ENCODE data around the gene SH3BGR. TPM values are rescaled to one million over a fixed set of nuclear protein-coding genes. Genes with fewer than 3 reads are reported as not detected.

The SH3BGR gene
- polyA plus RNA-seq, 5 donors, result 0.77 to 5.3 (median 3.4) TPM

DNA sequence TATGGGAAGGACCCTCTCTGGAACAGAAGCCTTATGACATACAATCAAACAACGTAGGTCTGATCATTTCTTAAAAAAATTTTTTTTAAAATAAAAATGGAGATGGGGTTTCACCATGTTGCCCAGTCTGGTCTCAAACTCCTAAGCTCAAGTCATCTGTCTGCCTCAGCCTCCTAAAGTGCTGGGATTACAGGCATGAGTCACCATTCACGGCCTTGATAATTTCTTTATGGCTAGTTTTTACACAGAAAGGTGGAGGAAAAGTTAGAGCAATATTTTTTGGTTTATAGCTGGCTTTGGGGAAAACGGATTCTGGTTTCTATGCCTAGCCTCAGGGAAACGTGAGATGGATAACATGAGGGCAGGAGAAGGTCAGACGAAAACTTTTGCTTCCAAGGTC, 91.0 kb downstream of the SH3BGR start:
- no peak for DNase-seq

DNA sequence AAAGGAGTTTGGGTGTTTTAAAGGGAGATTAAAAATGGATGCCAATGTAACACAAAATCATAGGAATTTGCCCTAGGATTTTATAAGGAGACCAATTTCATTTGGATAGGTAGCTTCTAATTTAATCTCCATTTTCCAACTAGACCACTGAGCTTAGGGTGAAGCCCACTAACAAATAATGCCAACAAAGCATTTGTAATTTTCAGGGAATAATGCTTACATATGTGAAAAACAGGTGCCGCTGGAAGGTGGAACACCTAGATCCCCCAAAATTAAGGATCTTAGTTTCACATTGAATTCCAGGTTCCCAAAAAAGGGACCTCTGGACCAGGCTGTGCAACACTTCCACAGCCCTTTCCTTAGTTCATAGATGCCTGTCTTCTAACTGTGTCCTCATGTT, 94.8 kb downstream of the SH3BGR start:
- no peak for DNase-seq

DNA sequence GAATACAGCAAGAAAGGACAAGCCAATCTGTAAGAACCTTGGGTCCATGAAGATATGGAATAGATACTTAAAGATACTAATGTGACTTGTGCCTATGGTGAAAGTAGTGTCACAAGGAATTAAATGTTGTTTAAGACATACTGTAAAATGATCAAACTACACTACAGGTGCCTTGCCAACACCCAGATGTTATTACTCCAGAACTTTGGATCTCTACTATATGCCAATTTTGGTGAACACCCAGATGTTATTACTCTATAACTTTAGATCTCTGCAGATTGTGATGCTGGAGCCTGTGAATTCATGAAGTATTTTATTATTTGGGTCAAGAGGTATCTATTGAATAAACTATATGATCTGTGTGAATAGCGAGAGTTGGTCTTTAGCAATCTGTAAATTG, 101.1 kb downstream of the SH3BGR start:
- DNase-seq, result no peak

DNA sequence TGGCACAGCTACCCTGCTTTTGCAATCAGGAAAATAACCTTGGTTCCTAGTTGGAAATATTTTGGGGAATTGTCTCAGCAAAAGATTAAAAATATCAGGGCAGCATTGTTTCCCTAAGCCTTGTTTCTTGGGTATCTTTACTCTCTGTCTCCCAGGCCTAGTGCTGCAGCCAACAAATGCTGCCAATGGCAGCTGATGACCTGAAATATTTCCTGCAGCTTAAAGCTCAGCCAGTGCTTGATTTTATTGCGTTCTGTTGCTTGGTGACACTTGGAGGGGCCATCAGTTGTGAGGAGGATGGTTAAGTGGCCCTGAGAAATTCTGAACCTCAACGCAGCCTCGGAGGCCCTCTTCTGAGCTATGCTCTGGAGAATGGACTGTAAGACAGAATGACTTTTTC, 101.6 kb downstream of the SH3BGR start:
- no peak for DNase-seq

DNA sequence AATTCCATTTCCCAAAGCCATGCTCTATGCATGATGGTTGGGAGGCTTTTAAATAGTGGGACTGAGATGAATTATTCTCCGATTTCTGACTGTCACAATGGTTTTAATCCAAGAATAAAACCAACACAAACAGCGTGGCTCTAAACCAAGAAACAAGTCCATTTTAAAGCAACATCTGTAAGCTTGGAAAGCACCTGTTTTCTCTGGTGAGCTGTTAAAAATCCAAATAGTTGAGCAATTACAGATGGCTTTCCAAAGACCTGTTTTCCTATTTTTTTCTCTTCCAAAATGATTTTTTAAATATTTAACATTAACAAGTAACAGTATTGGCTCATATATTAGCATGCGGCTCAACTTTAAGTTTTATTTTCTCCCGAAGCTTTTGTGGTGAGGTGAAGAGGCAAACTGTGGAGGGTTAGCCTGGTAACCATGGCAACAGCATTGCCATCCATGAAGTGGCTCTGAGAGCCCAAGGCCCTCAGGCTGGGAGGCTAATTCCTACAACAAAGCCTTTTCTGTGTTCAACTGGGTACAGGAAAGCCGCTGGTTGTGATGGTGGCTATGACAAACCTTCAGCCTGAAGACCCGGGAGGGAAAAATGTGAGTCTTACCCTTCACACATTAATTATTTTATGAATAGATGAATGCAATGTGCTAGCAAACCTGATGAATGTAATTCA, 104.3 kb downstream of the SH3BGR start:
- DNase-seq, result peak; percentile 12 to 26

DNA sequence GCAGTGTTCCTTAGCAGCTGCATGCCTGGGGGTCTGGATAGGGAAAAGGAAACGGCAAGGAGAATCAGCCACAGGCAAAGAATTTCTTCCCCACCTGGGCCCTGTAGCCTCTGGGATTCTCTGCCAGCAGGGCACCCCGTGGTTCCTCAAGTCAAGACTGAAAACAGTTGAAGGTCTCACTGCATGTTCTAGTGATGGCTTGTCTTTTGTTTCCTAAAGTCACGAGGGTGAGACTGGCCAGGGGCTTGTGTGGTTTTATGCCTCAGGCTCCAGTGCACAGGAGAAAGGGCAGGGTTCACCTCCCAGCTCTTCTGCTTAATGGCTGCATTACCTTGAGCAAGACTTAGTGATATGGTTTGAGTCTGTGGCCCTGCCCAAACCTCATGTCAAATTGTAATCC, 107.7 kb downstream of the SH3BGR start:
- no peak for DNase-seq

DNA sequence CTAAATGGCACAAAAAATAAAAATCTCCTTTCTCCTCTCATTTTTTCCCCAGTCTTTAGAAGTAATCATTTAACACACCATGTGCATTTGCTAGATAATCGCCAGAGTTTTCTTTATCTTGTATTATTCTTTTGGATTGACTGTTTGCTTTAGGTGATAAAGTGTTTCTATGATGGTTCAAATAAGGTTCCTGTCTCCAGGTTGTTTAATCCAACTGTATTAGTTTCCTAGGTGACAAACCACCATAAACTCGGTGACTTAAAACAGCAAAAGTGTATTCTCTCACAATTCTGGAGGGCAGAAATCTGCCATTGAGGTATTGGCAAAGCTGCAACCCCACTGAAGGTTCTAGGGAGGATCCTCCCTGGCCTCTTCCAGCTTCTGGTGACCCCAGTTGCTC, 109.4 kb downstream of the SH3BGR start:
- no peak for DNase-seq

DNA sequence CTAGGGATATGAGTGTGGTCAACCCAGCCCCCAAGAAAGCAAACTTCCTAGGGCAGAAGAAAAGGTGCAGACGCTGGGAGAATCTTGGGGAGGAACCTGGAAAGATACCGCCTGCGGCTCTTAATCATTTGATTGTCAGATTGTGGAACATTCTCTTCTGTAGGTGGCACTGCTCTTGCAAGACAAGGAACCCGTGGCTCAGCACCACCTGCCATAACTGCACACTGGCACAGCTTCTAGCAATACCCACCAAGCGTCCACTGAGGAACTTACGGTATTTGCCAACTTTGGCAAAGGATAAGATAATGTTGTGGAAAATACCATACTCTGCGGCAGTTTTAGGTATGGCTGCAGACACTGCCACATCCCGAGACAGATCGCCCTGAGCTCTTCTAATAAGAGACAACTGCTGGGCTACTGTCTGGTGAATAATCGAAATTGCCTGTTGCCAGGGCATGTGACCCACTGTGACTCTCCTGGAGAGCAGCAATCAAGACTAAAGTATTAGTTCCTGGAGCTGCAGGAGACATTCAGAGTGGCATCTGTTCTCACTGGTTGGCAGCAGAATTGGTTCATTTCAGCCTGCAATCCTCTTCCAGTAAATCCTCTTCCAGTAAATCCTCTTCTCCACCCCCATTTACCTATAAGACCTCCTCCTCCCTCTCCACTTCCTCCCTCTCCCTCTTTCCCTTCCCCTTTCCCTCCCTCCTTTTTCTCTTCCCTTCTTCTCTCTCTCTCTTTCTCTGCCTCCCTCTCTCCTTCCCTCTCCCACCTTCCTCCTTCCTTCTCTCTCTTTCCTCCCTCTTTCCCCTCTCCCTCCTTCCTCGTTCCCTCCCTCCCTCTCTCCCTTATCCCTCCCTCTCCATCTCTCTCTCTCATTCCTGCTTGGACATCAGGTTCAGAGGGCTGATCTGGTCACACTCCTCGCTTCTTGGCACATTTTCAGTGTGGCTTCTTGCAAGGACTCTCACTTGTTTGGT, 111.3 kb downstream of the SH3BGR start:
- no peak for DNase-seq

DNA sequence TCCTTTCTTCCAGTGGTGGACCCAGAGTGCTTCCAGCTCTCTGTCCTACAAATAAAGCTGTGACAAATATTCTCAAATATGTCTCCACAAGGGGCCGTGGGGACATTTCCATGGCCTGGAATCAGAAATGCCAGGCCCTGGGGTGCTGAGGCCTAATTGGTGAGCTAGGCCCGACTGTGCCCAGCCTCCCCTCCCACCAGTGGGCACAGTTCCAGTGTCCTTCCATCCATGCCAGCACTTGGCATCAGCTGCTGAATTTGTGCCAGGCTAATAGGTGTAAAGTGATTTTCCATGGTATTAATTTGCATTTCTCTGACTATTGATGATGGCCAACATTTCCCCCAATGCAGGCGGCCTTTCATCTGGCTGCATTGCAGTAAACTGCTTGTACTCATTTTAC, 112.4 kb downstream of the SH3BGR start:
- DNase-seq, result no peak

Other genes with a start within 250 kb of the SH3BGR start
- gene BRWD1, start 138.3 kb upstream of the SH3BGR start, polyA plus RNA-seq (ENCODE audit: insufficient read depth in 1 of 5, insufficient read length in 5 of 5, low replicate concordance in 1 of 5), result 10 to 100 TPM; 31.7 to 59.9 (median 48.1) TPM
- 100 to 1,000 TPM; 571 to 808 (median 708) TPM for gene HMGN1, start 102.9 kb upstream of the SH3BGR start, polyA plus RNA-seq (ENCODE audit: insufficient read depth in 1 of 5, insufficient read length in 5 of 5, low replicate concordance in 1 of 5)
- 1 to 10 TPM; 2.9 to 6.8 (median 4.3) TPM for gene LCA5L, start 6.2 kb upstream of the SH3BGR start, polyA plus RNA-seq (ENCODE audit: insufficient read depth in 1 of 5, insufficient read length in 5 of 5, low replicate concordance in 1 of 5)
- gene B3GALT5, start 161.0 kb downstream of the SH3BGR start, polyA plus RNA-seq (ENCODE audit: insufficient read depth in 1 of 5, insufficient read length in 5 of 5, low replicate concordance in 1 of 5), result 1 to 10 TPM in 2 of 5 donors, under 1 TPM in 3; 0.76 to 1.2 (median 0.95) TPM

Data from right lung (tissue), 5 donors.